IPS DF 4.7 (cell line): ENCODE measurements around the gene RIPOR2.
"Not testable (repeated sequence)": the region's sequence is repeated elsewhere in the genome, so short reads cannot be mapped to it uniquely, and the experiment has no call there.

Experiments
- DNase-seq: peaks from one replicate; pipeline ENCODE4 v3.0.0-alpha.2; 2013; ENCODE audit warnings: low spot score; ENCODE audit errors: extremely low read depth

Gene RIPOR2

GRCh38 chr6:24764833-24765828 is 170.6 kb downstream of the RIPOR2 start:
- DNase-seq: not testable (repeated sequence)

GRCh38 chr6:24763578-24763977 is 172.2 kb downstream of the RIPOR2 start:
- DNase-seq: no peak

- DNase-seq: no peak
Measured at GRCh38 chr6:24761851-24762250, 173.9 kb downstream of the RIPOR2 start.

- no peak for DNase-seq
Measured at GRCh38 chr6:24761193-24761835, 174.4 kb downstream of the RIPOR2 start.

- no peak for DNase-seq
Measured at GRCh38 chr6:24760210-24760609, 175.6 kb downstream of the RIPOR2 start.

GRCh38 chr6:24759718-24760117 is 176.0 kb downstream of the RIPOR2 start:
- no peak for DNase-seq

GRCh38 chr6:24757611-24758010 is 178.1 kb downstream of the RIPOR2 start:
- no peak for DNase-seq

- no peak for DNase-seq
Measured at GRCh38 chr6:24755279-24755678, 180.5 kb downstream of the RIPOR2 start.

GRCh38 chr6:24754378-24754777 is 181.4 kb downstream of the RIPOR2 start:
- DNase-seq: not testable (repeated sequence)
